GM12878 (cell line): Measurements from ENCODE around the gene ERCC4. TPM values are rescaled to one million over a fixed set of nuclear protein-coding genes. Genes with fewer than 3 reads are reported as not detected.

Source experiments
- ATAC-seq: fragments of 200-7000 bp; cut with Tn5 transposase; 3 replicates; pipeline ENCODE4 v1.9.1; 2020; ENCODE audit warnings: mild to moderate bottlenecking, moderate library complexity
- BruUV-seq: library from RNA; stranded (reverse); fragments of 400-500 nt; replicated peaks from 2 replicates; lab custom pipeline; 2021; lab: Mats Ljungman, UMichigan
- CTCF ChIA-PET: fragments of 300-600 bp; sonication (Branson Sonifier 250); formaldehyde crosslinking; extraction: SDS; loops from one replicate; lab custom pipeline; 2021; ENCODE audit warnings: inconsistent platforms; lab: Yijun Ruan, JAX
- POLR2A ChIA-PET: fragments of 350-600 bp; formaldehyde crosslinking; extraction: SDS; loops from one replicate; lab custom pipeline; 2021; ENCODE audit warnings: inconsistent platforms; lab: Charles Lee
- RAD21 ChIA-PET: fragments of 300-600 bp; sonication (Branson Sonifier 250); formaldehyde crosslinking; loops from one replicate; lab custom pipeline; 2023; ENCODE audit warnings: antibody characterized with exemption; ENCODE audit not compliant: unreplicated experiment; lab: Charles Lee
- SMC1A ChIA-PET: fragments of 300-600 bp; sonication (Branson Sonifier 250); formaldehyde crosslinking; loops from one replicate; lab custom pipeline; 2023; ENCODE audit not compliant: unreplicated experiment, uncharacterized antibody; lab: Charles Lee
- DNase-seq: peaks from one replicate; pipeline ENCODE4 v3.0.0-alpha.2; 2011; ENCODE audit warnings: low read depth, low spot score
- FAIRE-seq: peaks from 3 replicates; lab custom pipeline; 2011; peaks lifted over from hg19 to GRCh38; lab: Jason Lieb, UNC
- H2AFZ ChIP-seq: 2 replicates; pipeline ENCODE4 v1.6.0; 2011; ENCODE audit warnings: low read depth, low read length, control low read depth; ENCODE audit not compliant: control insufficient read depth
- H3K27ac ChIP-seq: 2 replicates; pipeline ENCODE4 v1.5.1; 2011; ENCODE audit warnings: control low read depth; ENCODE audit not compliant: control insufficient read depth, insufficient read depth
- H3K27me3 ChIP-seq, 2 experiments: replicated peaks in 1 of 2; 2 replicates each; pipeline versions ENCODE4 v1.6.0 to v1.6.1; 2011; ENCODE audit warnings: low read length in 1 of 2; ENCODE audit not compliant: control insufficient read depth in 2 of 2, insufficient read depth in 2 of 2
- H3K36me3 ChIP-seq, 2 experiments: 2 replicates each; pipeline ENCODE4 v1.5.1; 2011; ENCODE audit warnings: low read length in 1 of 2; ENCODE audit not compliant: control insufficient read depth in 2 of 2, insufficient read depth in 2 of 2
- H3K4me1 ChIP-seq: 2 replicates; pipeline ENCODE4 v1.6.1; 2011; ENCODE audit warnings: mild to moderate bottlenecking, low read length, moderate library complexity, mixed read lengths; ENCODE audit not compliant: control insufficient read depth, insufficient read depth
- H3K4me2 ChIP-seq: 2 replicates; pipeline ENCODE4 v1.6.0; 2011; ENCODE audit warnings: control low read depth; ENCODE audit not compliant: control insufficient read depth, insufficient read depth
- H3K4me3 ChIP-seq: fragments of 200-600 bp; sonication (generic); 2 replicates; pipeline ENCODE4 v1.5.1; 2016
- H3K79me2 ChIP-seq: 2 replicates; pipeline ENCODE4 v1.6.0; 2011; ENCODE audit warnings: low read length; ENCODE audit not compliant: control insufficient read depth, insufficient read depth
- H3K9ac ChIP-seq: 2 replicates; pipeline ENCODE4 v1.8.0; 2011; ENCODE audit warnings: low read length, control low read depth, mixed read lengths; ENCODE audit not compliant: control insufficient read depth, insufficient read depth
- H3K9me3 ChIP-seq: replicated peaks from 3 replicates; pipeline ENCODE4 v1.5.1; 2011; ENCODE audit warnings: mild to moderate bottlenecking, low read length; ENCODE audit not compliant: control insufficient read depth, insufficient read depth
- H4K20me1 ChIP-seq: 2 replicates; pipeline ENCODE4 v1.6.0; 2011; ENCODE audit not compliant: control insufficient read depth, insufficient read depth
- ATF7 ChIP-seq: fragments of 450-650 bp; IDR thresholded peaks from 2 replicates; pipeline ENCODE4 v1.6.1; 2016; ENCODE audit warnings: low read depth, mild to moderate bottlenecking
- BCL11A ChIP-seq: IDR thresholded peaks from 2 replicates; pipeline ENCODE4 v1.6.1; 2011; ENCODE audit warnings: low read depth, low read length
- BCL3 ChIP-seq: IDR thresholded peaks from 2 replicates; pipeline ENCODE4 v1.6.1; 2011; ENCODE audit warnings: borderline replicate concordance, low read depth, mild to moderate bottlenecking, moderate library complexity, low read length; ENCODE audit not compliant: insufficient read depth, poor library complexity, severe bottlenecking
- CHD4 ChIP-seq: fragments of 200-600 bp; sonication (generic); IDR thresholded peaks from 2 replicates; pipeline ENCODE4 v1.6.1; 2016; ENCODE audit warnings: mild to moderate bottlenecking
- CREM ChIP-seq: IDR thresholded peaks from 2 replicates; pipeline ENCODE4 v1.6.1; 2014; ENCODE audit warnings: antibody characterized with exemption, low read depth
- EED ChIP-seq: sonication (generic); IDR thresholded peaks from 2 replicates; pipeline ENCODE4 v1.6.1; 2016; ENCODE audit warnings: antibody characterized with exemption, low read depth
- NFIC ChIP-seq: IDR thresholded peaks from 2 replicates; pipeline ENCODE4 v1.6.1; 2012; ENCODE audit warnings: low read depth, mild to moderate bottlenecking, inconsistent platforms, low read length, moderate library complexity
- PML ChIP-seq: IDR thresholded peaks from 2 replicates; pipeline ENCODE4 v1.6.1; 2012; ENCODE audit warnings: low read length, inconsistent platforms
- SMC3 ChIP-seq: IDR thresholded peaks from 2 replicates; pipeline ENCODE4 v1.6.1; 2011; ENCODE audit warnings: low read length, improper control_type of control experiment, borderline replicate concordance
- WRNIP1 ChIP-seq: IDR thresholded peaks from 2 replicates; pipeline ENCODE4 v1.6.1; 2011; ENCODE audit warnings: low read depth, low read length, improper control_type of control experiment, borderline replicate concordance
- ZBTB11 ChIP-seq: fragments of 450-650 bp; formaldehyde crosslinking; IDR thresholded peaks from 2 replicates; pipeline ENCODE4 v1.5.0; 2022; ENCODE audit warnings: mild to moderate bottlenecking, missing genetic modification characterization
- WGBS: methylation state at CpG from one replicate; pipeline ENCODE4 v1.1.6; 2016; ENCODE audit warnings: low lambda C conversion rate; ENCODE audit not compliant: insufficient replicate concordance, insufficient coverage; ENCODE audit errors: missing lambda C conversion rate; 5-methylcytosine and 5-hydroxymethylcytosine counted together
- in situ Hi-C: fragments of 300-500 bp; cut with MboI; formaldehyde crosslinking; loops from 9 replicates; pipeline ENCODE4 v1.14.3; 2018; ENCODE audit warnings: mixed read lengths
- intact Hi-C: fragments of 100-400 bp; cut with micrococcal nuclease; formaldehyde crosslinking; loops from one replicate; pipeline ENCODE4 v1.14.2; 2022; ENCODE audit not compliant: unreplicated experiment
- polyA plus RNA-seq, 11 experiments: library from polyadenylated mRNA; depleted of rRNA in 4 of 11; unstranded in 6 of 11; stranded (reverse) in 5 of 11; fragments of >200 nt; fragmentation: Nextera tagmentation in 4 of 11; fragmentation: Illumina TruSeq in 1 of 11; extraction: Ambion mirVana in 4 of 11; extraction: Trizol in 1 of 11; gene quantifications; 1 replicate in 1 of 11; 2 replicates in 10 of 11; pipeline versions ENCODE4 v1.2.1 to v1.2.3, GENCODE V29; 2011 to 2016; ENCODE audit warnings: inconsistent platforms in 2 of 11, missing spikeins in 2 of 11, low read depth in 1 of 11
- total RNA-seq, 4 experiments: library from RNA; depleted of rRNA in 3 of 4; stranded (reverse); fragments of >200 nt in 3 of 4; fragmentation: Illumina TruSeq in 1 of 4; extraction: Trizol in 1 of 4; gene quantifications; 2 replicates each; pipeline versions ENCODE4 v1.2.1 to v1.2.3, GENCODE V29; 2013 to 2021
- TF ChIP-seq, protein P1 (sequence below): IDR thresholded peaks from 2 replicates; pipeline ENCODE4 v1.6.1; 2012; ENCODE audit warnings: low read depth, low read length, improper control_type of control experiment

ERCC4 gene
- total and polyA plus RNA-seq, 10 of the 15 experiments (the other 5 are each of a cell fraction or from before 2014, with no cell fraction given), result 4.7 to 24.6 (median 8.9) TPM

DNA sequence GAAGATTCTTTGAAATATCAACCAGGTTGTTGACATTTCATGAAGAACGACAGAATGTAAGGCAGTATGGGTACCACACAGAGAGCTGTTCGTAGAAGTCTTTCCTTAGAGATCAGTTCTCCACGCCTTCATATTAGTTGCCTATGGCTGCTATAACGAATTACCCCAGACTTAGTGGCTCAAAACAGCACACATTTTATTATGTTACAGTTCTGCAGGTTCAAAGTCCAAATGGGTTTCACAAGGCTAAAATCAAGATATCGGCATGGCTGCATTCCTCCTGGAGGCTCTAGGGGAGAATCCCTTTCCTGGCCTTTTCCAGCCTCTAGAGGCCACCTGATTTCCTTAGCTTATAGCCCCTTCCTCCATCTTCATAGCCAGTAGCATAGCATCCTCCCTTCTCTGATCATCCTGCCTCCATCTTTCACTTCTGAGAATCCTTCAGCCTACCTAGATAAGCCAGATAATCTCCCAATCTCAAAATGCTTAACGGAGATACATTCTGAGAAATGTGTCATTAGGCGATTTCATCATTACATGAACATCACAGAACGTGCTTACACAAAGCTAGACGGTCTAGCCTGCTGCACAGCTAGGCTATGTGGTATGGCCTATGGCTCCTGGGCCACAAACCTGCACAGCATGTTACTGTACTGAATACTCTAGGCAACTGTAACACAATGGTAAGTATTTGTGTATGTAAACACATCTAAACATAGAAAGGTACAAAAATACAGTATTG is 26.0 kb downstream of the ERCC4 start (continued):
- TF ChIP-seq ZBTB11 (CRISPR knock-in tag) (no peak), WRNIP1 (no peak), ATF7 (no peak), BCL11A (no peak)
- TF ChIP-seq, all 136 proteins: peak for 0

- no peaks in the 10 kb centered on the region for H3K27me3 ChIP-seq
- H3K9me3 ChIP-seq, result no peaks in the 10 kb centered on the region; the same call in 2 of the 3 replicates
- in situ Hi-C loops (no loop called here), intact Hi-C loops (no loop called here)
- H3K27ac ChIP-seq, result no peak overlapping the region
- CTCF ChIA-PET, result interaction anchor here (4.9 kb wide), 1 partner anchor 24 kb away, joined by 17 read pairs; no protein-coding TSS in a partner anchor
- no peak for ATAC-seq
- RAD21 ChIA-PET, result interaction anchor here (1.6 kb wide), 1 partner anchor 21 kb away, joined by 4 read pairs; no protein-coding TSS in a partner anchor
- no peaks in the 10 kb centered on the region for H3K79me2 ChIP-seq
- 98% methylated on average over 9 of the region's 9 CpGs for WGBS
- H3K36me3 ChIP-seq, result peaks cover 2 to 24% of the 10 kb centered on the region in 2 experiments
- H2AFZ ChIP-seq, result no peak overlapping the region
- no peak for FAIRE-seq
- H4K20me1 ChIP-seq, result no peaks in the 10 kb centered on the region
- POLR2A ChIA-PET, result no interaction called here
- H3K4me3 ChIP-seq, result no peak overlapping the region
- SMC1A ChIA-PET, result interaction anchor here (2.4 kb wide), 1 partner anchor 25 kb away, joined by 8 read pairs; no protein-coding TSS in a partner anchor
- peaks cover 3% of the 10 kb centered on the region; the same call in 1 of the 2 replicates for H3K4me1 ChIP-seq
- no peak overlapping the region for H3K4me2 ChIP-seq
- TF ChIP-seq CREM (no peak), BCL3 (no peak), PML (no peak), EED (no peak), NFIC (no peak), SMC3 (no peak), CHD4 (no peak), ZBTB11 (CRISPR knock-in tag) (no peak)
- TF ChIP-seq, protein P1, sequence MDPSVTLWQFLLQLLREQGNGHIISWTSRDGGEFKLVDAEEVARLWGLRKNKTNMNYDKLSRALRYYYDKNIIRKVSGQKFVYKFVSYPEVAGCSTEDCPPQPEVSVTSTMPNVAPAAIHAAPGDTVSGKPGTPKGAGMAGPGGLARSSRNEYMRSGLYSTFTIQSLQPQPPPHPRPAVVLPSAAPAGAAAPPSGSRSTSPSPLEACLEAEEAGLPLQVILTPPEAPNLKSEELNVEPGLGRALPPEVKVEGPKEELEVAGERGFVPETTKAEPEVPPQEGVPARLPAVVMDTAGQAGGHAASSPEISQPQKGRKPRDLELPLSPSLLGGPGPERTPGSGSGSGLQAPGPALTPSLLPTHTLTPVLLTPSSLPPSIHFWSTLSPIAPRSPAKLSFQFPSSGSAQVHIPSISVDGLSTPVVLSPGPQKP, result no peak
- DNase-seq, result no peak
- H3K9ac ChIP-seq, result no peak overlapping the region
- BruUV-seq, result no TSS peak
Observed at GRCh38 chr16:13948086-13948485, 28.1 kb downstream of the ERCC4 start.
